Thoracic aorta (tissue), 2 donors: ENCODE data around the gene CST6. TPM values are rescaled to one million over a fixed set of nuclear protein-coding genes. Genes with fewer than 3 reads are reported as not detected.

Source experiments
- ATAC-seq: fragments of 150-250 bp; one replicate; pipeline ENCODE4 v1.8.0; 2017; ENCODE audit warnings: low read depth; ENCODE audit not compliant: insufficient number of reproducible peaks, low FRiP score
- DNase-seq: peaks from one replicate; pipeline ENCODE4 v3.0.0-alpha.2; 2020; ENCODE audit warnings: low spot score
- H3K27ac ChIP-seq, 2 donors: fragments of 200-600 bp; sonication (generic); 1 replicate in 1 of 2; 2 replicates in 1 of 2; pipeline ENCODE4 v1.5.1; 2016; ENCODE audit warnings: mild to moderate bottlenecking in 2 of 2, moderate library complexity in 2 of 2
- H3K27me3 ChIP-seq: fragments of 200-600 bp; sonication (generic); replicated peaks from 2 replicates; pipeline ENCODE4 v1.6.0; 2016; ENCODE audit warnings: mild to moderate bottlenecking; ENCODE audit not compliant: insufficient read depth
- H3K36me3 ChIP-seq: fragments of 200-600 bp; sonication (generic); one replicate; pipeline ENCODE4 v1.5.1; 2016
- H3K4me1 ChIP-seq, 2 donors: fragments of 200-600 bp; sonication (generic); 1 replicate in 1 of 2; 2 replicates in 1 of 2; pipeline versions ENCODE4 v1.5.1 to v1.6.0; 2016; ENCODE audit warnings: low read depth in 2 of 2, mild to moderate bottlenecking in 1 of 2; ENCODE audit not compliant: control insufficient read depth in 1 of 2
- H3K4me3 ChIP-seq: fragments of 200-600 bp; sonication (generic); 2 replicates; pipeline ENCODE4 v1.5.1; 2016; ENCODE audit warnings: mild to moderate bottlenecking
- H3K9me3 ChIP-seq: fragments of 200-600 bp; sonication (generic); 2 replicates; pipeline ENCODE4 v1.5.1; 2016
- total RNA-seq, 2 donors: library from RNA; depleted of rRNA; stranded (reverse); fragments of >200 nt; gene quantifications; one replicate each; pipeline versions ENCODE4 v1.1.0 to v1.2.3, GENCODE V29; 2016
- TF ChIP-seq, protein P1 (sequence below): fragments of 200-600 bp; sonication (generic); IDR thresholded peaks from one replicate; pipeline ENCODE4 v1.5.1; 2019; ENCODE audit warnings: antibody characterized with exemption

The CST6 gene
- total RNA-seq, 2 donors from 2014 or later = 4.5 to 16.9 TPM

DNA sequence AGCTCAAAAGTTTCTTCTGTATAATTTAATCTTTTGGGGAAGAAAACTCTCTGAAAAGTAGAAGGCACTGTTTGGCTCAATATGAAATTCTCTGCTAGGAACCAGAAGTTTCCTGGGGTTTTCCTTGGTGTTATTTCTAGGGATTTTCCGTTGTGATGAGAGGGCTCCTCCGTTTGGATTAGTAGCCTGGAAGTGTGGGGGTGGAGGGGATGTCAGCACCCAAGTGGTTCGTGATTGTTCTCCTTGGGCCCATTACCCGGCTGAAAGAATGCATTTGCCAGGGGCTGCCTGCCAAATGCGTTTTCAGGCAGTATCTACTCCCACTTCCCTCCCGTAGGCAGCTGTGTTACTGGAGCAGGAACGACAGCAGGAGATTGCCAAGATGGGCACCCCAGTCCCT is 44.7 kb downstream of the CST6 start:
- Histone ChIP-seq H3K4me3 (no peak overlapping the region), H3K4me1 (peaks cover 9 to 13% of the 10 kb centered on the region in 2 donors), H3K9me3 (no peaks in the 10 kb centered on the region), H3K27ac (no peak overlapping the region), H3K36me3 (peaks cover 71% of the 10 kb centered on the region), H3K27me3 (no peaks in the 10 kb centered on the region)
- TF ChIP-seq, protein P1, sequence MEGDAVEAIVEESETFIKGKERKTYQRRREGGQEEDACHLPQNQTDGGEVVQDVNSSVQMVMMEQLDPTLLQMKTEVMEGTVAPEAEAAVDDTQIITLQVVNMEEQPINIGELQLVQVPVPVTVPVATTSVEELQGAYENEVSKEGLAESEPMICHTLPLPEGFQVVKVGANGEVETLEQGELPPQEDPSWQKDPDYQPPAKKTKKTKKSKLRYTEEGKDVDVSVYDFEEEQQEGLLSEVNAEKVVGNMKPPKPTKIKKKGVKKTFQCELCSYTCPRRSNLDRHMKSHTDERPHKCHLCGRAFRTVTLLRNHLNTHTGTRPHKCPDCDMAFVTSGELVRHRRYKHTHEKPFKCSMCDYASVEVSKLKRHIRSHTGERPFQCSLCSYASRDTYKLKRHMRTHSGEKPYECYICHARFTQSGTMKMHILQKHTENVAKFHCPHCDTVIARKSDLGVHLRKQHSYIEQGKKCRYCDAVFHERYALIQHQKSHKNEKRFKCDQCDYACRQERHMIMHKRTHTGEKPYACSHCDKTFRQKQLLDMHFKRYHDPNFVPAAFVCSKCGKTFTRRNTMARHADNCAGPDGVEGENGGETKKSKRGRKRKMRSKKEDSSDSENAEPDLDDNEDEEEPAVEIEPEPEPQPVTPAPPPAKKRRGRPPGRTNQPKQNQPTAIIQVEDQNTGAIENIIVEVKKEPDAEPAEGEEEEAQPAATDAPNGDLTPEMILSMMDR = no peak
- ATAC-seq (no peak), DNase-seq (no peak)

DNA sequence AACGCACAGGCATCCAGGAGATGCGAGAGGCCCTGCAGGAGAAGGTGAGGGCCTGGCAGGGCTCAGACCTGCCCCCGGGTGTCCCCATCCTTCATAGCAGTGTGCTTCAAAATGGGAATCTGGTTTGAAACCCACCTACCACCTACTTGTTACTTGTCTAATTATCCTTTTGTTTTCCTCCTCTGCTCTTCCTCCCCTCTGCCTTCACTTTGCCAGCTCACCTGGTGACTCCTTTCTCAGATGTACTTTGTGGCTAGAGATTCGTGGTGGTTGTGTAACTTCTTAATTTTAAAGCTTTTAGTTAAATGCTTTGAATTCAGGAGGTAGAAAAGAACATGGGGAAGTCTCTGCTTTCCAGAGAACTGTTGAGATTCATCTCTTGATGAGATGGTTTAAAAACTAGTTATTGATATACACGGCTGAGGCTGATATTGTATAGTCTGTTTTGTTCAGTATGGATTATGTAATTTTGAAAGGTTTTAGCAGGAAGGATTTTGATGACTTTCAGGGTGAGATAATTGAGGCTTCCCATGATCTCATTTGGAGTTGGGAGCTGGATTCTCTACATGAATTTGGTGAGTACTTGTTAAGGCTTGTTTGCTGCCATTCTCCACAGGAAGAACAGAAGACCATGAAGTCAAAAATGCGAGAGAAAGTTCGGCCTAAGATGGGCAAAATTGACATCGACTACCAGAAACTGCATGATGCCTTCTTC is 48.3 kb downstream of the CST6 start:
- no peaks in the 10 kb centered on the region for H3K9me3 ChIP-seq
- no peaks in the 10 kb centered on the region for H3K27me3 ChIP-seq
- H3K4me3 ChIP-seq = no peak overlapping the region
- TF ChIP-seq, protein P1 = no peak
- no peak overlapping the region for H3K27ac ChIP-seq
- no peak for DNase-seq
- ATAC-seq = no peak
- H3K36me3 ChIP-seq = peaks cover 83% of the 10 kb centered on the region
- no peaks in the 10 kb centered on the region for H3K4me1 ChIP-seq

DNA sequence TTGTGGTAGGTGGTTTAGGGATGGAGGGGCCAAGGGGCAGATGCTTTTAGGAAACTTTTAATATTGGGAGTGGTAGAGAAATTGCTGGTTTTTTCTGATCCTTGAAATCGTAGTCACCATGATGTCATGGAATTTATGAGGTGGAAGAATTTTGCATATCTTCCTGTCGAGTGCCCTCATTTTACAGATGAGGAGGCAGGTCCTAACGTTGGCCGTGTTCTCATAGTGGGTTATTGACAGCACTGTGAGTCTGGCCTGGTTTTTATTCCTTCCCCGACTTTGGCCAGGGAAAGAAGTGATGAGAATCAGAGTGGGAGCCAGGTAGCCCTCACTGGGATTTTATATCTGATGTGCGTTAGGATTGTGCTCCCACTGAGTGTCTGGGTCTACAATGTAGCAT is 49.5 kb downstream of the CST6 start:
- no peak overlapping the region for H3K27ac ChIP-seq
- H3K4me3 ChIP-seq = no peak overlapping the region
- ATAC-seq = no peak
- H3K27me3 ChIP-seq = no peaks in the 10 kb centered on the region
- TF ChIP-seq, protein P1 = no peak
- DNase-seq = no peak
- H3K9me3 ChIP-seq = no peaks in the 10 kb centered on the region
- H3K4me1 ChIP-seq = no peaks in the 10 kb centered on the region
- H3K36me3 ChIP-seq = peaks cover 73% of the 10 kb centered on the region

DNA sequence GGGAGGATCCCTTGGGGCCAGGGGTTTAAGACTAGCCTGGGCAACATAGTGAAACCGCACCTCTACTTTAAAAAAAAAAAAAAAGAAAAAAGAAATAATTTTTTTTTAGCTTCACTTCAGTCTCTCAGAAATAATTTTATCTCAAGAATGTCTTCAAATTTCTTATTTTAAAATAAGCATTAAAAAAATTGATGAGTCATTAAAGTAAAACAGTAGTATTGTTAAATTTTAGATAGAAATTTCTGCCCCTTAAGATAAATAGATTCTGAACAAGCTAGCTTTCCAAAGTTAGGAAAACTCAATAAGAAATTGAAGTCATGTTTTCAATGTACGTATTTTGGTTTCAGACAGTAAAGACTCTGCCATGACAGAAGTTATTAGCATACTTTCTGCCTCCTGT is 50.6 kb downstream of the CST6 start:
- TF ChIP-seq, protein P1 = no peak
- Histone ChIP-seq H3K27me3 (no peaks in the 10 kb centered on the region), H3K36me3 (peaks cover 73% of the 10 kb centered on the region), H3K4me1 (no peaks in the 10 kb centered on the region), H3K9me3 (no peaks in the 10 kb centered on the region), H3K4me3 (no peak overlapping the region), H3K27ac (no peak overlapping the region)
- no peak for DNase-seq
- ATAC-seq = no peak

Other genes with a start within 250 kb of the CST6 start
- 10 to 100 TPM; 26.3 to 38.4 TPM for gene AP5B1, start 231.0 kb upstream of the CST6 start, total RNA-seq
- under 1 TPM in 1 of 2 donors, not detected in 1; 0.27 TPM for gene OVOL1, start 224.9 kb upstream of the CST6 start, total RNA-seq
- under 1 TPM in 1 of 2 donors, not detected in 1; 0.81 TPM for gene SNX32, start 178.0 kb upstream of the CST6 start, total RNA-seq
- gene CFL1, start 153.8 kb upstream of the CST6 start, total RNA-seq = 100 to 1,000 TPM; 565 to 797 TPM
- 10 to 100 TPM; 51.8 to 62.8 TPM for gene MUS81, start 151.6 kb upstream of the CST6 start, total RNA-seq
- gene EFEMP2, start 139.2 kb upstream of the CST6 start, total RNA-seq = 100 to 1,000 TPM; 134 to 219 TPM
- 10 to 100 TPM in 1 of 2 donors, 1 to 10 TPM in 1; 1.6 to 13.7 TPM for gene CTSW, start 132.2 kb upstream of the CST6 start, total RNA-seq
- gene FIBP, start 123.5 kb upstream of the CST6 start, total RNA-seq = 100 to 1,000 TPM in 1 of 2 donors, 10 to 100 TPM in 1; 50.4 to 111 TPM
- gene CCDC85B, start 121.3 kb upstream of the CST6 start, total RNA-seq = 100 to 1,000 TPM in 1 of 2 donors, 10 to 100 TPM in 1; 75.8 to 100 TPM
- gene FOSL1, start 111.6 kb upstream of the CST6 start, total RNA-seq = 100 to 1,000 TPM in 1 of 2 donors, 10 to 100 TPM in 1; 25.6 to 143 TPM
- gene C11orf68, start 92.9 kb upstream of the CST6 start, total RNA-seq = 10 to 100 TPM; 16.3 to 27.9 TPM
- 10 to 100 TPM; 82.5 to 91.2 TPM for gene DRAP1, start 92.6 kb upstream of the CST6 start, total RNA-seq
- gene TSGA10IP, start 66.5 kb upstream of the CST6 start, total RNA-seq = not detected
- 10 to 100 TPM; 32.5 to 38.0 TPM for gene SART1, start 50.3 kb upstream of the CST6 start, total RNA-seq
- 10 to 100 TPM; 20.6 to 43.5 TPM for gene EIF1AD, start 9.9 kb upstream of the CST6 start, total RNA-seq
- gene BANF1, start 9.5 kb upstream of the CST6 start, total RNA-seq = 10 to 100 TPM; 22.2 to 60.0 TPM
- gene CATSPER1, start 14.5 kb downstream of the CST6 start, total RNA-seq = not detected
- gene GAL3ST3, start 37.2 kb downstream of the CST6 start, total RNA-seq = 1 to 10 TPM in 1 of 2 donors, not detected in 1; 1.1 TPM
- gene SF3B2, start 40.4 kb downstream of the CST6 start, total RNA-seq = 100 to 1,000 TPM; 142 TPM
- gene PACS1, start 58.3 kb downstream of the CST6 start, total RNA-seq = 100 to 1,000 TPM in 1 of 2 donors, 10 to 100 TPM in 1; 82.9 to 112 TPM
- gene KLC2, start 245.7 kb downstream of the CST6 start, total RNA-seq = 10 to 100 TPM; 48.6 to 55.9 TPM